Hepatocyte (in vitro differentiated cells): ENCODE results near the gene NR1D2. TPM values are rescaled to one million over a fixed set of nuclear protein-coding genes. Genes with fewer than 3 reads are reported as not detected.

Source experiments
- DNase-seq: peaks from one replicate; pipeline ENCODE4 v3.0.0-alpha.2; 2016; ENCODE audit warnings: low spot score
- H2AFZ ChIP-seq: fragments of 200-600 bp; sonication (generic); 2 replicates; pipeline ENCODE4 v1.6.0; 2016; ENCODE audit warnings: antibody characterized with exemption, mild to moderate bottlenecking
- H3K27ac ChIP-seq: fragments of 200-600 bp; sonication (generic); 2 replicates; pipeline ENCODE4 v1.5.1; 2016; ENCODE audit warnings: mild to moderate bottlenecking
- H3K27me3 ChIP-seq: fragments of 200-600 bp; sonication (generic); 2 replicates; pipeline ENCODE4 v1.6.1; 2016
- H3K36me3 ChIP-seq: fragments of 200-600 bp; sonication (generic); replicated peaks from 2 replicates; pipeline ENCODE4 v1.5.1; 2016; ENCODE audit warnings: low read depth; ENCODE audit not compliant: insufficient read depth
- H3K4me1 ChIP-seq: fragments of 200-600 bp; sonication (generic); 2 replicates; pipeline ENCODE4 v1.5.1; 2016; ENCODE audit warnings: mild to moderate bottlenecking, moderate library complexity; ENCODE audit not compliant: insufficient read depth
- H3K4me2 ChIP-seq: fragments of 200-600 bp; sonication (generic); 2 replicates; pipeline ENCODE4 v1.6.0; 2016
- H3K4me3 ChIP-seq: fragments of 200-600 bp; sonication (generic); 2 replicates; pipeline ENCODE4 v1.5.1; 2016; ENCODE audit warnings: mild to moderate bottlenecking
- H3K79me2 ChIP-seq: fragments of 200-600 bp; sonication (generic); 2 replicates; pipeline ENCODE4 v1.6.0; 2017; ENCODE audit warnings: mild to moderate bottlenecking
- H3K9me2 ChIP-seq: fragments of 200-600 bp; sonication (generic); replicated peaks from 2 replicates; pipeline ENCODE4 v1.6.0; 2017; ENCODE audit warnings: mild to moderate bottlenecking; ENCODE audit not compliant: insufficient read depth
- H3K9me3 ChIP-seq: fragments of 200-600 bp; sonication (generic); 2 replicates; pipeline ENCODE4 v1.5.1; 2016; ENCODE audit warnings: low read depth, mild to moderate bottlenecking
- H4K20me1 ChIP-seq: fragments of 200-600 bp; sonication (generic); 2 replicates; pipeline ENCODE4 v1.6.0; 2016; ENCODE audit warnings: mild to moderate bottlenecking; ENCODE audit not compliant: insufficient read depth, poor library complexity, severe bottlenecking
- EZH2 ChIP-seq: fragments of 200-600 bp; sonication (generic); IDR thresholded peaks from 2 replicates; pipeline ENCODE4 v1.6.1; 2016; ENCODE audit warnings: antibody characterized with exemption, mild to moderate bottlenecking, borderline replicate concordance
- EZH2phosphoT487 ChIP-seq: fragments of 200-600 bp; sonication (generic); IDR thresholded peaks from one replicate; pipeline ENCODE4 v1.6.1; 2018; ENCODE audit warnings: antibody characterized with exemption, mild to moderate bottlenecking, low read depth, moderate library complexity; ENCODE audit not compliant: unreplicated experiment, severe bottlenecking
- WGBS: methylation state at CpG from one replicate; pipeline ENCODE4 v1.1.6; 2016; ENCODE audit warnings: low lambda C conversion rate; ENCODE audit errors: missing lambda C conversion rate; 5-methylcytosine and 5-hydroxymethylcytosine counted together
- polyA plus RNA-seq: library from polyadenylated mRNA; unstranded; fragments of >200 nt; fragmentation: Nextera tagmentation; extraction: Ambion mirVana; gene quantifications from 2 replicates; pipeline ENCODE4 v1.2.1, GENCODE V29; 2016
- total RNA-seq: library from RNA; depleted of rRNA; stranded (reverse); fragments of >200 nt; gene quantifications from 2 replicates; pipeline ENCODE4 v1.2.3, GENCODE V29; 2014
- TF ChIP-seq, protein P1 (sequence below): fragments of 200-600 bp; sonication (generic); IDR thresholded peaks from 2 replicates; pipeline ENCODE4 v1.5.1; 2016; ENCODE audit warnings: antibody characterized with exemption, mild to moderate bottlenecking; ENCODE audit not compliant: poor library complexity

Gene NR1D2
- total and polyA plus RNA-seq, 2 experiments from 2014 or later, result 6.8 to 18.3 TPM

DNA sequence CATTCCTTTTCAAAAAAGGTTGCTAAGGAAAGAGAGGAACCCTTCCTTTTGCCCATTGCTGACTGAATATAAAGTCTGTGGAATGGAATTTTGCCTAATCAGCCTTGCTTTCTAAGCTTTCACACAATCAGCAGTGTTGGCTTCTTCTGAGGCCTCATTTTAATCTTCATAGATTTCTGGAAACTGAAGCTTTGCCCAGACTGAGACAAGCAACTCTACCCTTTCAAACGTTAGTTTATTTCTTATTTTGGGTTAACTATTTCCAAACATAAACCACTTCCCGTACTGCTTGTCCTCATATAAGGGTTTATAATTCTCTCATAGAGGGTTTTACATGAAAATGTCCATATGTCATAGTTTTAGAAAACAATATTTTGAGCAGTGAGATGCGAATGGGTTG lies 82.9 kb downstream of the NR1D2 start:
- Histone ChIP-seq H3K9me3 (no peaks in the 10 kb centered on the region), H3K27me3 (no peaks in the 10 kb centered on the region), H3K79me2 (no peaks in the 10 kb centered on the region), H4K20me1 (no peaks in the 10 kb centered on the region), H3K4me3 (no peak overlapping the region), H3K27ac (no peak overlapping the region), H3K4me2 (no peak overlapping the region), H3K9me2 (no peaks in the 10 kb centered on the region), H2AFZ (no peak overlapping the region), H3K4me1 (no peaks in the 10 kb centered on the region), H3K36me3 (no peaks in the 10 kb centered on the region)
- DNase-seq, result no peak
- WGBS, result 77% methylated on average over 3 of the region's 3 CpGs
- TF ChIP-seq, protein P1, sequence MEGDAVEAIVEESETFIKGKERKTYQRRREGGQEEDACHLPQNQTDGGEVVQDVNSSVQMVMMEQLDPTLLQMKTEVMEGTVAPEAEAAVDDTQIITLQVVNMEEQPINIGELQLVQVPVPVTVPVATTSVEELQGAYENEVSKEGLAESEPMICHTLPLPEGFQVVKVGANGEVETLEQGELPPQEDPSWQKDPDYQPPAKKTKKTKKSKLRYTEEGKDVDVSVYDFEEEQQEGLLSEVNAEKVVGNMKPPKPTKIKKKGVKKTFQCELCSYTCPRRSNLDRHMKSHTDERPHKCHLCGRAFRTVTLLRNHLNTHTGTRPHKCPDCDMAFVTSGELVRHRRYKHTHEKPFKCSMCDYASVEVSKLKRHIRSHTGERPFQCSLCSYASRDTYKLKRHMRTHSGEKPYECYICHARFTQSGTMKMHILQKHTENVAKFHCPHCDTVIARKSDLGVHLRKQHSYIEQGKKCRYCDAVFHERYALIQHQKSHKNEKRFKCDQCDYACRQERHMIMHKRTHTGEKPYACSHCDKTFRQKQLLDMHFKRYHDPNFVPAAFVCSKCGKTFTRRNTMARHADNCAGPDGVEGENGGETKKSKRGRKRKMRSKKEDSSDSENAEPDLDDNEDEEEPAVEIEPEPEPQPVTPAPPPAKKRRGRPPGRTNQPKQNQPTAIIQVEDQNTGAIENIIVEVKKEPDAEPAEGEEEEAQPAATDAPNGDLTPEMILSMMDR, result no peak
- TF ChIP-seq EZH2phosphoT487 (no peak), EZH2 (no peak)

Other genes starting within 250 kb of the NR1D2 start
- 174 and 179 TPM in 2 replicates for gene UBE2E1, start 139.3 kb upstream of the NR1D2 start, total RNA-seq
- gene UBE2E1, start 139.3 kb upstream of the NR1D2 start, polyA plus RNA-seq, result 13.9 and 20.8 TPM in 2 replicates
- 16.2 and 19.8 TPM in 2 replicates for gene NKIRAS1, start 28.3 kb upstream of the NR1D2 start, total RNA-seq
- 14.8 and 16.9 TPM in 2 replicates for gene NKIRAS1, start 28.3 kb upstream of the NR1D2 start, polyA plus RNA-seq
- gene RPL15, start 28.2 kb upstream of the NR1D2 start, total RNA-seq, result 2,924 and 3,305 TPM in 2 replicates
- 1,254 and 1,318 TPM in 2 replicates for gene RPL15, start 28.2 kb upstream of the NR1D2 start, polyA plus RNA-seq